ACC112 (cell line): Measurements from ENCODE around the gene DNAJB6.
"Not testable (repeated sequence)": the region's sequence is repeated elsewhere in the genome, so short reads cannot be mapped to it uniquely, and the experiment has no call there.

Experiments used
- H2AFZ ChIP-seq: fragments of 200-600 bp; sonication (generic); one replicate; pipeline ENCODE4 v1.6.0; 2017; ENCODE audit warnings: antibody characterized with exemption, low read length; ENCODE audit not compliant: unreplicated experiment
- H3K27ac ChIP-seq: fragments of 200-600 bp; sonication (generic); 2 replicates; pipeline ENCODE4 v1.5.1; 2014; ENCODE audit warnings: low read depth, mild to moderate bottlenecking, antibody characterized with exemption, low read length, moderate library complexity
- H3K27me3 ChIP-seq: fragments of 200-600 bp; sonication (generic); 2 replicates; pipeline ENCODE4 v1.6.1; 2014; ENCODE audit warnings: mild to moderate bottlenecking, antibody characterized with exemption, low read length, moderate library complexity, mixed read lengths; ENCODE audit not compliant: insufficient read depth
- H3K36me3 ChIP-seq: fragments of 200-600 bp; sonication (generic); 2 replicates; pipeline ENCODE4 v1.6.1; 2016; ENCODE audit warnings: mild to moderate bottlenecking, antibody characterized with exemption, low read length, moderate library complexity, mixed read lengths; ENCODE audit not compliant: insufficient read depth
- H3K4me1 ChIP-seq: fragments of 200-600 bp; sonication (generic); one replicate; pipeline ENCODE4 v1.6.1; 2016; ENCODE audit warnings: low read length, mixed read lengths; ENCODE audit not compliant: insufficient read depth, unreplicated experiment, control insufficient read depth
- H3K4me3 ChIP-seq: fragments of 200-600 bp; sonication (generic); 2 replicates; pipeline ENCODE4 v1.5.1; 2014; ENCODE audit warnings: mild to moderate bottlenecking, low read depth, low read length
- H3K79me2 ChIP-seq: fragments of 200-600 bp; sonication (generic); one replicate; pipeline ENCODE4 v1.6.0; 2016; ENCODE audit warnings: low read length; ENCODE audit not compliant: control insufficient read depth, unreplicated experiment, insufficient read depth

The DNAJB6 gene

DNA sequence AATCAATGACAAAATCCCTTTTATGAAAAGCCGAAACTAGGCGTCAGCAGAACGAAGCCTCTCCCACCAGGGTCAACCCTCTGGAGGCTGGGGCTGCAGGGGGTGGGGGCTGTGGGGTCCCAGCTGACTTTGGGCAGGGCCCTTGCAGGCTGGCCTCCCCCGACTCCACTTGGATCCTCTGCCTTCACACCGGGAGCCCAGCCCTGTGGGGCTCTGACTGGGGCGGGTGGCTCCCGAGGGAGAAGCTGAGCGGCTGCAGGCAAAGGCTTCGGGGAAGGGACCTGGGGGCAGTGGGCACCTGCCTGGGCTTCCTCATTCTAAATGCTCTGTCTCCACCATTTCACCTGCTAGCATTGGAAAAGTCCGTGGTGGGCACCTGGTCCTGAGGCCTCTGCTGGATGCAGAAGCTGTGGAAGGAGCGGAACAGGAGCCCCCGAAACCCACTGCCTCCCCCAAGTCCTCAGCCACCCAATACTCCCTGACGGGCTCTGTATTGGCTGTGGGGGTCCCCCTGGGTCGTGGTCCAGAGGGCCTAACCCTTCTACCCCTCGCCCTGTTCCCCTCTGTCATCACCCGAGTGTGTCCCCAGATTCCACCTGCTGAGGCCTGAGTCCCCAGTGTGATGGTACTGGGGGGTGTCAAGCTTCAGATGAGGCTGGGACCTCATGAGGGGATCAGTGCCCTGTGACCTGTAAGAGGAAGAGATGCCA, 108.6 kb downstream of the DNAJB6 start:
- Histone ChIP-seq H3K27ac (no peak overlapping the region), H3K79me2 (no peaks in the 10 kb centered on the region), H3K27me3 (no peaks in the 10 kb centered on the region), H3K36me3 (no peaks in the 10 kb centered on the region), H2AFZ (no peak overlapping the region), H3K4me3 (no peak overlapping the region), H3K4me1 (no peaks in the 10 kb centered on the region)

DNA sequence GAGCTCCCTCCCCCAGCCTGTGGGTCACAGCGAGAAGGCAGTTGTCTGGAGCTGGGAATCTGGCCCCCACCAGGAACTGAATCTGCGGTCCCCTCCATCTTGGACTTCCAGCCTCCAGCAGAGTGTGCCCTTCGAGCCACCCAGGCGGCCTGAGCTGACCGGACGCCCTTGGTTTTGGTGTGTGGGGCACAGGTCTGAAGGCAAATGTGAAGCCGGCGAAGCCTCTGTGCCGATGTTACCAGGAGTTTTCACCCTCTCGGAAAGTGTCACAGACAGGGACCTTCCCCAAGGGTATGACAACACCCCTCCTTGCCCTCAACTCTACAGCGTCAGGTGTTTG, 109.1 kb downstream of the DNAJB6 start:
- Histone ChIP-seq H3K36me3 (no peaks in the 10 kb centered on the region), H3K27me3 (no peaks in the 10 kb centered on the region), H3K4me1 (no peaks in the 10 kb centered on the region), H3K79me2 (no peaks in the 10 kb centered on the region), H3K27ac (no peak overlapping the region), H2AFZ (no peak overlapping the region), H3K4me3 (no peak overlapping the region)

DNA sequence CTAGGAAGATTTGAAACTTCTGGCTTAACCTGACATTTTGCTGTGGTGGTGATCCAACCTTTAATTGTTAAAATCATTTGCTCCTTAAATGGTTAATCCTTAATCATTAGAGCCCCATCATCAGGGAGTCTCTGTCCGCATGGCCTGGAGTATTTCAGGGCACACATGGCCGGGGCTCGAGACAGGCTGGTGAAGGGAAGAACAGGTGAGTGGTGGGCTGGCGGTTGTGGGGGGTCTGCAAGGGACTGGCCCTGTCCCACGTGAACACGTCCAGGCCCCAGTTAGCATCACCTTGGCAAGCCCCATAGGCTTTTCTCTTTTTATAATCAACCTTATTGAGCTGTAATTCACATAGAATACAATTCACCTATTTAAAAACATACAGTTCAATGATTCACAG, 109.5 kb downstream of the DNAJB6 start:
- H3K27me3 ChIP-seq, result no peaks in the 10 kb centered on the region
- no peaks in the 10 kb centered on the region for H3K36me3 ChIP-seq
- H3K4me1 ChIP-seq, result no peaks in the 10 kb centered on the region
- H3K4me3 ChIP-seq, result no peak overlapping the region
- no peak overlapping the region for H3K27ac ChIP-seq
- H3K79me2 ChIP-seq, result no peaks in the 10 kb centered on the region
- no peak overlapping the region for H2AFZ ChIP-seq

DNA sequence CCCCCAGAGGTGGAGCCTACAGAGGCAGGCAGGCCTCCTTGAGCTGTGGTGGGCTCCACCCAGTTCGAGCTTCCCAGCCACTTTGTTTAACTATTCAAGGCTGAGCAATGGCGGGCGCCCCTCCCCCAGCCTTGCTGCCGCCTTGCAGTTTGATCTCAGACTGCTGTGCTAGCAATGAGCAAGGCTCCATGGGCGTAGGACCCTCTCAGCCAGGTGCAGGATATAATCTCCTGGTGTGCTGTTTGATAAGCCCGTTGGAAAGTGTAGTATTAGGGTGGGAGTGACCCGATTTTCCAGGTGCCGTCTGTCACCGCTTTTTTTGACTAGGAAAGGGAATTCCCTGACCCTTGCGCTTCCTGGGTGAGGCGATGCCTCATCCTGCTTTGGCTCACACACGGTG, 117.2 kb downstream of the DNAJB6 start:
- H3K36me3 ChIP-seq, H3K4me1 ChIP-seq, H3K79me2 ChIP-seq, H3K27ac ChIP-seq, H2AFZ ChIP-seq, H3K4me3 ChIP-seq: not testable (repeated sequence)
- H3K27me3 ChIP-seq, result peaks cover 30% of the 10 kb centered on the region

DNA sequence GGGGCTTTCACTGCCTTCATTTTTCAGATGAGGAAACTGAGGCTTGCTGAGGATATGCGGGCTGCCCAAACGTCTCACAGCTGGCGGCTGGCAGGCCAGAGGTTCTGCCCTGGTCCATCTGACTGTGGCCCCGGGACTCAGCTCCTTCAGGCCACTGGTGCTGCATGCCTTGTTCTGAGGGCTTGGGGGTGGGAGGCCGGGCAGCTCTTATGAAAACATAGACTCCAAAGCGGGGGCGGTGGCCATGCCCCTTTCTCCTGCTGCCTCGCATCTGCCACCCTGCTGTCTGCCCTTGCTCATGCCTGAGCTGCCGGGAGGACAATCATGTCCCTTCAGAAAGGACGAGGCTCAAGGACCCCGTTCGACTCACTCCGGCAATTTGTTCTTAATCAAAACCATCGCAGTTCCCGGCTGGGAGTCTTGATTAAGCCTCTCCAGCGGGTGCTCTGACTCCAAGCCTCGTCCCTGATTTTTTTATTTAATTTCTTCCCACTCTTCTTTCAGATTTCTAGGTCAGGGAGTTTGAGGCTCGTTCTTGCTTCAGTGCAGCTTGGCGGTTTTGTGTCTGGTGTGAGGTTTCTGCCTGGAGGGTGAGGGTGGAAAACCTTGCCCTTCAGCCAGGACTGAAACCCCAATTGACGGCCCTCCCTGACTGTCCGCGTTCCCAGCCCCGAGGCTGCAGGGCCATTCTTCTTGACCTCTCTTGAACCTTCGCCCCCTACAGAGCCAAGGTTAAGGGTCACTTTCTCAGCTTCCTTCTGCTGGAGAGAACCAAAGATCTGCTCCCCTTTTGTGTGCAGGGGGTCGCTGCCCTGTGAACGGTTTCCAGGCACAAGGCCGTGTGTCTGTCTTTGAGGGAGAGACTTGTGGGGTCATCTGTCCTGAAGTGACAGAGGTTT, 120.8 kb downstream of the DNAJB6 start:
- no peaks in the 10 kb centered on the region for H3K36me3 ChIP-seq
- H3K4me3 ChIP-seq, result no peak overlapping the region
- H2AFZ ChIP-seq, result no peak overlapping the region
- H3K27me3 ChIP-seq, result peaks cover 33% of the 10 kb centered on the region
- no peaks in the 10 kb centered on the region for H3K4me1 ChIP-seq
- no peaks in the 10 kb centered on the region for H3K79me2 ChIP-seq
- H3K27ac ChIP-seq, result no peak overlapping the region

DNA sequence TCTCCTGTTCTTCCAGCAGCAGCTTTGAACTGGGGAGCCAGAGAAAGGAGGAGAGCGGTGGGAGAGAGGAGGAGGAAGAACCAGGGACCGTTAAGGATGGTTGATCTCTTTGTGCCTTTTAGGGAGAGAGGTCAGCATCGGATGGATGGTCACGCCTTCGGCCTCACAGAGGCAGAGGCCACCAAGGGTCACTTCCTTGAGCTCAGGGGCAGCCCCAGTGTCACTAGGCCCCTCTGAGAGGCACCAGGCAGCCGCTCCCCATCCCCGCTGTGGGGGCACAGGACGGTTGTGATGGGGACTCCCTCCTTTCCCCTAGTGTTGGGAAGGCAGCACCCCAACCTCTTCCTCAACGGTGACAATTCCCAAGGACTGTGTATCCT, 121.4 kb downstream of the DNAJB6 start:
- H2AFZ ChIP-seq, result no peak overlapping the region
- no peak overlapping the region for H3K4me3 ChIP-seq
- H3K36me3 ChIP-seq, result no peaks in the 10 kb centered on the region
- no peak overlapping the region for H3K27ac ChIP-seq
- no peaks in the 10 kb centered on the region for H3K4me1 ChIP-seq
- peaks cover 33% of the 10 kb centered on the region for H3K27me3 ChIP-seq
- no peaks in the 10 kb centered on the region for H3K79me2 ChIP-seq

DNA sequence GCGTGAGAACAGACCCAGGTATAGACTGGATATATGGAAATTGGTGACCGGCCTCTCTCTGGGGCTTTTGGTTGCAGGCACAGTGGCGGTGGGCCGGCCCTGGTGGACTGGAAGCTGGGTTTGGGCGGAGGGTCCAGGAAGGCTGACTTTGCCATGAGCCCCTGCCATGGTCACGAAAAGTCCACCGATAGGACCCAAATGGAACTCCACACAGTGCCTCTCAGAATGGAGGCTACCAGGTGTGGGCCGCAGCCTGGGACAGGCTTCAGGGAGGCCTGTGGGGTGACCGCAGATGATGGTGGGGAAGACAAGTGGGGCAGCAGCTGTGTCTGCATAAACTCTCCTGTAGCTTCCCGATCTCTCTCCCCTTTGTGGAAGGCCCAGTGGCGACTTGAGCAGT, 123.2 kb downstream of the DNAJB6 start:
- Histone ChIP-seq H3K27me3 (peaks cover 44% of the 10 kb centered on the region), H3K4me3 (no peak overlapping the region), H2AFZ (no peak overlapping the region), H3K79me2 (no peaks in the 10 kb centered on the region), H3K4me1 (no peaks in the 10 kb centered on the region), H3K36me3 (no peaks in the 10 kb centered on the region), H3K27ac (no peak overlapping the region)

GRCh38 chr7:157460721-157461120, 123.9 kb downstream of the DNAJB6 start:
- no peaks in the 10 kb centered on the region for H3K36me3 ChIP-seq
- H3K27ac ChIP-seq, result no peak overlapping the region
- no peaks in the 10 kb centered on the region for H3K79me2 ChIP-seq
- H3K4me1 ChIP-seq, result peaks cover 5% of the 10 kb centered on the region
- no peak overlapping the region for H2AFZ ChIP-seq
- H3K4me3 ChIP-seq, result no peak overlapping the region
- peaks cover 51% of the 10 kb centered on the region for H3K27me3 ChIP-seq

GRCh38 chr7:157461573-157462418, 125.0 kb downstream of the DNAJB6 start:
- no peak overlapping the region for H3K27ac ChIP-seq
- H3K27me3 ChIP-seq, result peaks cover 54% of the 10 kb centered on the region
- no peaks in the 10 kb centered on the region for H3K36me3 ChIP-seq
- no peaks in the 10 kb centered on the region for H3K79me2 ChIP-seq
- no peak overlapping the region for H2AFZ ChIP-seq
- H3K4me3 ChIP-seq, result no peak overlapping the region
- H3K4me1 ChIP-seq, result peaks cover 9% of the 10 kb centered on the region

- Histone ChIP-seq H2AFZ (no peak overlapping the region), H3K79me2 (no peaks in the 10 kb centered on the region), H3K27ac (no peak overlapping the region), H3K4me3 (no peak overlapping the region), H3K27me3 (peaks cover 54% of the 10 kb centered on the region), H3K4me1 (peaks cover 9% of the 10 kb centered on the region), H3K36me3 (no peaks in the 10 kb centered on the region)
These were observed 125.6 kb downstream of the DNAJB6 start for GRCh38 chr7:157462419-157462771.
